Lung (tissue), 12 donors: ENCODE results near the gene MRPL39. TPM values are rescaled to one million over a fixed set of nuclear protein-coding genes. Genes with fewer than 3 reads are reported as not detected.

Experiments used
- ATAC-seq: fragments of 200-7000 bp; cut with Tn5 transposase; one replicate; pipeline ENCODE4 v1.9.1; 2020; ENCODE audit warnings: moderate number of reproducible peaks; ENCODE audit not compliant: insufficient read depth, low FRiP score
- DNase-seq, 3 donors: peaks; one replicate each; pipeline ENCODE4 v3.0.0-alpha.2; 2013 to 2017
- H3K27ac ChIP-seq, 2 donors: one replicate each; pipeline ENCODE4 v1.5.1; 2013; ENCODE audit warnings: mild to moderate bottlenecking in 2 of 2, moderate library complexity in 2 of 2, control low read depth in 1 of 2, inconsistent platforms in 1 of 2, low read depth in 1 of 2, low read length in 1 of 2
- H3K27me3 ChIP-seq, 3 donors: one replicate each; pipeline ENCODE4 v1.5.1; 2013; ENCODE audit warnings: low read length in 2 of 3; ENCODE audit not compliant: control insufficient read depth in 3 of 3, insufficient read depth in 3 of 3
- H3K36me3 ChIP-seq, 4 donors: one replicate each; pipeline ENCODE4 v1.5.1; 2013; ENCODE audit warnings: low read length in 4 of 4, mild to moderate bottlenecking in 1 of 4, moderate library complexity in 1 of 4; ENCODE audit not compliant: control insufficient read depth in 4 of 4, insufficient read depth in 4 of 4
- H3K4me1 ChIP-seq, 5 donors: one replicate each; pipeline ENCODE4 v1.5.1; 2013; ENCODE audit warnings: low read length in 5 of 5, mild to moderate bottlenecking in 2 of 5, moderate library complexity in 1 of 5; ENCODE audit not compliant: control insufficient read depth in 5 of 5, insufficient read depth in 5 of 5
- H3K4me3 ChIP-seq: one replicate; pipeline ENCODE4 v1.5.1; 2013; ENCODE audit warnings: mild to moderate bottlenecking, control low read depth, moderate library complexity
- H3K9ac ChIP-seq, 2 donors: one replicate each; pipeline ENCODE4 v1.5.1; 2013; ENCODE audit warnings: low read length in 2 of 2, control low read depth in 1 of 2; ENCODE audit not compliant: insufficient read depth in 1 of 2
- H3K9me3 ChIP-seq, 4 donors: one replicate each; pipeline ENCODE4 v1.5.1; 2013; ENCODE audit warnings: low read length in 3 of 4, mild to moderate bottlenecking in 1 of 4, moderate library complexity in 1 of 4; ENCODE audit not compliant: control insufficient read depth in 4 of 4, insufficient read depth in 3 of 4
- WGBS, 2 donors: extraction: QIAGEN DNeasy Blood & Tissue Kit; methylation state at CpG; one replicate each; pipeline ENCODE4 v1.1.7; 2013; 5-methylcytosine and 5-hydroxymethylcytosine counted together
- polyA plus RNA-seq, 2 donors: library from polyadenylated mRNA; stranded (reverse); fragments of 200-250 nt; gene quantifications; one replicate each; pipeline ENCODE4 v1.2.1, GENCODE V29; 2013
- total RNA-seq, 2 donors: library from RNA; depleted of rRNA in 1 of 2; stranded (reverse); fragments of >200 nt in 1 of 2; gene quantifications; one replicate each; pipeline ENCODE4 v1.2.1, GENCODE V29; 2014 to 2021
- TF ChIP-seq, protein P1 (sequence below): IDR thresholded peaks from 2 replicates; pipeline ENCODE4 v1.5.1; 2012; ENCODE audit warnings: mild to moderate bottlenecking; ENCODE audit errors: control extremely low read depth, extremely low read depth
- donor health status: control.
- donor health status: control.
- donor health status: Bipolar disorder and iron deficiency.
- donor health status: healthy.
- donor health status: DM: yes; HTN: yes; CAD: no.

MRPL39 gene
- total and polyA plus RNA-seq, 4 donors: 21.8 to 31.6 (median 29.5) TPM

DNA sequence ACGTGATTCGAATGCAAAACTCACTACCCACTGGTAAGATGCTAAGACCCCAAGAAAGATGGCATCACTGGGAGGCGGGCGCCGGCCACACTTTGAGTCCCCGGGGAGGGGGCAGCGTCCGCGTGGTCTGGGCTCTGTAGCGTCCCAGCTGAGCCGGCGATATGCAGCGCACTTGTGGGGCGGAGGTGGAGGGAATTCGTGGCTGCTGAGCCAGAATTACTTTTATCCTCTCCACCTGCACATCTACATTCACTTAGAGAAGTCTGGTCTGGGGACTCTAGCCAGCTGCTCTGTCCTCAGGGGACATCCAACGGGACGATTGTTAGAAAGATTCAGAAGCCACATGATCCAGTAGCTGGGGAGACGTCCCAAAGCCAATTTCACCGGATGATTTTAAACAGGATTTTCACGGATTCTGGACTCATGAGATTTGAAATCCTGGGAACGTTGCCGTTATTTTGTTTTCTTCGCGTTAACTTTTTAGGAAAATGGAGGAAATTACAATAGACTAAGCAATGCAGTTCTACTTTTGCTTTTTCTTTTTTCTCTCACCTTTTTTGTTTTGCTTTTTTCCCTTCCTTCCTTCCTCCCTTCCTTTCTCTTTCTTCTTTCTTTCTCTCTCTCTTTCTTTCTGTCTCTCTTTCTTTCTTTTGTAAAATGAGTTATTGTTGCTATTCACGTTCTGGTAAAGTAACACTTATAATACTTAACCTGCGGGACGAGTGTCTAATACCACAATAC is 33.1 kb upstream of the MRPL39 start:
- Histone ChIP-seq H3K9ac (peak overlapping the region in 1 of 2 donors; percentile 16), H3K36me3 (peaks cover 0 to 3% (median 1%) of the 10 kb centered on the region in 4 donors), H3K27me3 (peaks cover 0 to 4% (median 0%) of the 10 kb centered on the region in 3 donors), H3K9me3 (no peaks in the 10 kb centered on the region), H3K27ac (peak overlapping the region; percentile 80 to 86), H3K4me1 (peaks cover 0 to 20% (median 4%) of the 10 kb centered on the region in 5 donors), H3K4me3 (peak overlapping the region; percentile 57)
- 7 to 9% methylated on average over 27 of the region's 27 CpGs for WGBS, 2 donors
- ATAC-seq (no peak), DNase-seq (peak; percentile 67 to 74 (median 68))
- TF ChIP-seq, protein P1, sequence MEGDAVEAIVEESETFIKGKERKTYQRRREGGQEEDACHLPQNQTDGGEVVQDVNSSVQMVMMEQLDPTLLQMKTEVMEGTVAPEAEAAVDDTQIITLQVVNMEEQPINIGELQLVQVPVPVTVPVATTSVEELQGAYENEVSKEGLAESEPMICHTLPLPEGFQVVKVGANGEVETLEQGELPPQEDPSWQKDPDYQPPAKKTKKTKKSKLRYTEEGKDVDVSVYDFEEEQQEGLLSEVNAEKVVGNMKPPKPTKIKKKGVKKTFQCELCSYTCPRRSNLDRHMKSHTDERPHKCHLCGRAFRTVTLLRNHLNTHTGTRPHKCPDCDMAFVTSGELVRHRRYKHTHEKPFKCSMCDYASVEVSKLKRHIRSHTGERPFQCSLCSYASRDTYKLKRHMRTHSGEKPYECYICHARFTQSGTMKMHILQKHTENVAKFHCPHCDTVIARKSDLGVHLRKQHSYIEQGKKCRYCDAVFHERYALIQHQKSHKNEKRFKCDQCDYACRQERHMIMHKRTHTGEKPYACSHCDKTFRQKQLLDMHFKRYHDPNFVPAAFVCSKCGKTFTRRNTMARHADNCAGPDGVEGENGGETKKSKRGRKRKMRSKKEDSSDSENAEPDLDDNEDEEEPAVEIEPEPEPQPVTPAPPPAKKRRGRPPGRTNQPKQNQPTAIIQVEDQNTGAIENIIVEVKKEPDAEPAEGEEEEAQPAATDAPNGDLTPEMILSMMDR: no peak

GRCh38 chr21:25639551-25640201 is 32.4 kb upstream of the MRPL39 start:
- Histone ChIP-seq H3K9ac (peak overlapping the region in 1 of 2 donors; percentile 16), H3K27me3 (peaks cover 0 to 4% (median 0%) of the 10 kb centered on the region in 3 donors), H3K4me1 (peaks cover 0 to 20% (median 4%) of the 10 kb centered on the region in 5 donors), H3K4me3 (peak overlapping the region; percentile 57), H3K27ac (peak overlapping the region; percentile 80 to 86), H3K36me3 (peaks cover 0 to 3% (median 1%) of the 10 kb centered on the region in 4 donors), H3K9me3 (no peaks in the 10 kb centered on the region)
- TF ChIP-seq, protein P1: no peak
- DNase-seq (peak; percentile 62 to 74 (median 72)), ATAC-seq (peak; percentile 19)
- 1% methylated on average over 38 to 40 of the region's 40 CpGs for WGBS, 2 donors

GRCh38 chr21:25638660-25639550 is 31.6 kb upstream of the MRPL39 start, which contains the start of gene JAM2:
TSS of gene JAM2 (plus strand) at chr21:25639258. CDS start at chr21:25639822, 564 bp downstream.
- Histone ChIP-seq H3K27me3 (peaks cover 0 to 4% (median 0%) of the 10 kb centered on the region in 3 donors), H3K9ac (peak within 1 kb of the TSS in 1 of 2 donors; percentile 34), H3K36me3 (peaks cover 0 to 3% (median 0%) of the 10 kb centered on the region in 4 donors), H3K9me3 (no peaks in the 10 kb centered on the region), H3K4me1 (peaks cover 0 to 20% (median 4%) of the 10 kb centered on the region in 5 donors), H3K4me3 (peak within 1 kb of the TSS; percentile 57), H3K27ac (peak within 1 kb of the TSS; percentile 80 to 86)
- peak; percentile 45 for ATAC-seq
- DNase-seq: peak; percentile 80 to 85 (median 85)
- TF ChIP-seq, protein P1: no peak
- WGBS, 2 donors: 1% methylated on average over 33 to 41 of the region's 41 CpGs
